ENCODE measurements around the gene ZNF467.

ZNF467 gene, protein sequence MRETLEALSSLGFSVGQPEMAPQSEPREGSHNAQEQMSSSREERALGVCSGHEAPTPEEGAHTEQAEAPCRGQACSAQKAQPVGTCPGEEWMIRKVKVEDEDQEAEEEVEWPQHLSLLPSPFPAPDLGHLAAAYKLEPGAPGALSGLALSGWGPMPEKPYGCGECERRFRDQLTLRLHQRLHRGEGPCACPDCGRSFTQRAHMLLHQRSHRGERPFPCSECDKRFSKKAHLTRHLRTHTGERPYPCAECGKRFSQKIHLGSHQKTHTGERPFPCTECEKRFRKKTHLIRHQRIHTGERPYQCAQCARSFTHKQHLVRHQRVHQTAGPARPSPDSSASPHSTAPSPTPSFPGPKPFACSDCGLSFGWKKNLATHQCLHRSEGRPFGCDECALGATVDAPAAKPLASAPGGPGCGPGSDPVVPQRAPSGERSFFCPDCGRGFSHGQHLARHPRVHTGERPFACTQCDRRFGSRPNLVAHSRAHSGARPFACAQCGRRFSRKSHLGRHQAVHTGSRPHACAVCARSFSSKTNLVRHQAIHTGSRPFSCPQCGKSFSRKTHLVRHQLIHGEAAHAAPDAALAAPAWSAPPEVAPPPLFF

GRCh38 chr7:149773446-149774236, at the start of gene ZNF467:
Gene ZNF467, minus strand, starts transcription at chr7:149773588. Its CDS starts 2,556 bp downstream, at chr7:149771032.
- no peak for DNase-seq

GRCh38 chr7:149822353-149822943, 49.1 kb upstream of the ZNF467 start:
- DNase-seq, result no peak

DNA sequence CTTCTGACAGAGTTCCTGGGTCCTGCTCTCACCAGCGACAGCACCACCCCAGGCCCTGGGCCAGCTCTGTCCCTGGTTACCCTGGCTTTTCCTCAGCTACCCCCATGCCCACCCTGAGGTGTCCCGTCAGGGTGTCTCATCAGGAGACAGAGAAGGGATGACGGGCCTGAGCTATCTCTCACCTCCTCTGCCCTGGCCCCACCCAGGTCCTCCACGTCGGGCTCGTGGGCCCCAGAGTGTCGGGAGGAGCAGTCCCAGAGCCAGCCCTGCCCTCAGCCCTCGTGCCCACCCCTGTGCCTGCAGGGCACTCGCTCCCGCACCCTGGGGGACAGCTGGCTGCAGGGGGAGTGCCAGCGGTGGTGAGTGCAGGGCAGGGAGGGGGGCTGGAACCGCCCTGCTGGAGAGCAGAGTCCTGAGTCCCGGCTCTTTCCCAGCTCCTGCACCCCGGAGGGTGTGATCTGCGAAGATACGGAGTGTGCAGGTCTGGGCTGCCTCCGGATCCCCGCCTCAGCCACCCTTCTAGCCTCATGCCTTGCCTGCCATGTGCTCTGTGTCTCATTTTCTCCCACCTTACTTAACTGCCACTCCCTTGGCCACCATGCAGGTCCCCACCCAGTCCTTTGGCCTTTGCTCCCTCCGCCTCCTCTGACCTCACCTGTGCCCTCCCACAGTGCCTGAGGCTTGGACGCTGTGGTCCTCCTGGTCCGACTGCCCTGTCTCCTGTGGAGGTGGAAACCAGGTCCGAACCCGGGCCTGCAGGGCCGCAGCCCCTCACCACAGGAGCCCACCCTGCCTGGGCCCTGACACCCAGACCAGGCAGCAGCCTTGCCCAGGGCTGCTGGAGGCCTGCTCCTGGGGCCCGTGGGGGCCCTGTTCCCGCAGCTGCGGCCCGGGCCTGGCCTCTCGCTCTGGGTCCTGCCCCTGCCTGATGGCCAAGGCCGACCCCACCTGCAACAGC, 48.1 kb upstream of the ZNF467 start:
- DNase-seq, result no peak

- no peak for DNase-seq
Observed at GRCh38 chr7:149820622-149821190, 47.3 kb upstream of the ZNF467 start.

- no peak for DNase-seq
Observed at GRCh38 chr7:149819961-149820340, 46.6 kb upstream of the ZNF467 start.

GRCh38 chr7:149819141-149819960, 46.0 kb upstream of the ZNF467 start:
- DNase-seq, result no peak

DNA sequence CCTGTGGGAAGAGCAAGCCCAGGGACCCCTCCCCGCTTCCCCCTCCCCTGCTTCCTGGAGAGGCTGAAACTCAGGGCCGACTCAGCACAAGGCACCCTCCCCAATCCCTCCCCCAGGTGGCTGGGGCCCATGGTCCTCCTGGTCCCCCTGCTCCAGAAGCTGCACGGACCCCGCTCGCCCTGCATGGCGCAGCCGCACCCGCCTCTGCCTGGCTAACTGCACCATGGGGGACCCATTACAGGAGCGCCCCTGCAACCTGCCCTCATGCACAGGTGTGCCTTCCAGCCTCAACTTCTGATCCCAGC, 45.1 kb upstream of the ZNF467 start:
- no peak for DNase-seq

DNA sequence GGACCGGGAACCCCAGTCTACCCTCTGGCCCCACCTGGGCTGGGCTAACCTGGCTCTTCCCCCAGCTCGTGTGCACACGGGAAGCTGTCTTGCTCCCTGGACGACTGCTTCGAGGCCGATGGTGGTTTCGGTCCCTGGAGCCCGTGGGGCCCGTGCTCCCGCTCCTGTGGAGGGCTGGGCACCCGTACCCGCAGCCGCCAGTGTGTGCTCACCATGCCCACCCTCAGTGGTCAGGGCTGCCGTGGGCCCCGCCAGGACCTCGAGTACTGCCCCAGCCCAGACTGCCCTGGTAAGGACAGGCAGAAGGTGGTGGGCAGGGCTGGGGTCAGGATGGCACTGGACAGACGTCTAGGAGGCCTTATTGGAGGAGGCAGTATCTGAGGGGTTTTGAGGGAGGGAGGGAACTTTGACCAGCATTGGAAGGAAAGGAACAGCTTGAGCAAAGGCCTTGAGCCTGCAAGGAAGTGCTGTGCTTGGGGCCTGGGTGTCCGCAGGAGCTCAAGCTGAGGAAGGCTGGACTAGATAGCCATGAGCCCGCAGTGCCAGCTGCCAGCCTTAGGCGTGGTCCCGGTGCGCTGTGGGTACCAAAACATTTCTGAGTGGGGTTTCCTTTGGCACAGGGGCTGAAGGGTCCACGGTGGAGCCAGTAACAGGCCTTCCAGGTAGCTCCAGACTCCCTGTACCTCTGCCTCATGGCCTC, 44.6 kb upstream of the ZNF467 start:
- no peak for DNase-seq

GRCh38 chr7:149817301-149817771, 43.9 kb upstream of the ZNF467 start:
- DNase-seq, result no peak

DNA sequence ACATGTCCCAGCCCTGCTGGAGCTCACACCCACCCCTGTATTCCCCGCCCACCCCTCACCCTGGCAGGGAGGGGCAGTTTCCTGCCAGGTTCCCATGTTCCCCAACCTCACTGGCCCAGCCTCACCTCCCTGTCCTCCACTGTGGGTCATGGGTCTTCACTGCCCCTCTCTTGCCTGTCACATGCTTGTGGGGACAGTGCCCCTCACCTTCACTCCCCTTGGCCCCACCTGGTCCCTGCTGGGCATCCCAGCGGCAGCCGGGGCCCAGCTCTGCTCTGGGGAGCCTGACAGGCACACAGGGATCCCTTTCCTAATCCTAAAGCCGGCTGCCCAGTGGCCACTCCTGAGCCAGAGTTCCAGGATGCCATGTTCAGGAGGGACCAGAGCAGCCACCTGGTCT, 43.4 kb upstream of the ZNF467 start:
- DNase-seq, result no peak

DNA sequence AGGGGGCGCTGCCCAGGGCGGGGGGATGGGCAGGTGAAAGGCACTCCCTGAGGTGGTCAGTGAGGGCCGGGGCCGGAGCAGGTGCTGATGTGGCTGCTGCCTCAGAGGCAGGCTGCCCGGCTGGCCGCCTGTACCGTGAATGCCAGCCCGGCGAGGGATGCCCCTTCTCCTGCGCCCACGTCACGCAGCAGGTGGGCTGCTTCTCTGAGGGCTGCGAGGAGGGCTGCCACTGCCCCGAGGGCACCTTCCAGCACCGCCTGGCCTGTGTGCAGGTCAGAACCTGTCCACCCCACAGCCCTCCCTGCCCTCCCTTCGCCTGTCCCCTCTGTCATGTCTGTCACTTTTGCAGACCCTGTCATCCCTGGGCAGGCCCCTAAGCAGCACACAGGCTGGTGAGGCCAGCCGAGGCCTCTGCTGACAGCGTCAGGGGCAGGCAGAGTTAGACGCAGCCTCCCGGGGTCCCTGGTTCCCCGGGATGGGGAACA, 42.9 kb upstream of the ZNF467 start:
- DNase-seq, result no peak

GRCh38 chr7:149815661-149816266, 42.4 kb upstream of the ZNF467 start:
- no peak for DNase-seq

- no peak for DNase-seq
Observed at GRCh38 chr7:149815121-149815520, 41.7 kb upstream of the ZNF467 start.

DNA sequence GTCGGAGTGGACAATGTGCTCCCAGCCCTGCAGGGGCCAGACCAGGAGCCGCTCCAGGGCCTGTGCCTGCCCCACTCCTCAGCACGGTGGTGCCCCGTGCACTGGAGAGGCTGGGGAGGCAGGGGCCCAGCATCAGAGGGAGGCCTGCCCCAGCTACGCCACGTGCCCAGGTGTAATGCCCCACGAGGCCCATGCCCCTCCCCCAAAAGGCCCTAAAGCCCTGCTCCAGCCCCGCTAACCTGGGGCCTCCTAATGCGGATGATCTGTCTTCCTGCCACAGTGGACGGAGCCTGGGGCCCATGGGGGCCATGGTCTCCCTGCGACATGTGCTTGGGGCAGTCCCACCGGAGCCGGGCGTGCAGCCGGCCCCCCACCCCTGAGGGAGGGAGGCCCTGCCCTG, 41.1 kb upstream of the ZNF467 start:
- DNase-seq, result no peak

DNA sequence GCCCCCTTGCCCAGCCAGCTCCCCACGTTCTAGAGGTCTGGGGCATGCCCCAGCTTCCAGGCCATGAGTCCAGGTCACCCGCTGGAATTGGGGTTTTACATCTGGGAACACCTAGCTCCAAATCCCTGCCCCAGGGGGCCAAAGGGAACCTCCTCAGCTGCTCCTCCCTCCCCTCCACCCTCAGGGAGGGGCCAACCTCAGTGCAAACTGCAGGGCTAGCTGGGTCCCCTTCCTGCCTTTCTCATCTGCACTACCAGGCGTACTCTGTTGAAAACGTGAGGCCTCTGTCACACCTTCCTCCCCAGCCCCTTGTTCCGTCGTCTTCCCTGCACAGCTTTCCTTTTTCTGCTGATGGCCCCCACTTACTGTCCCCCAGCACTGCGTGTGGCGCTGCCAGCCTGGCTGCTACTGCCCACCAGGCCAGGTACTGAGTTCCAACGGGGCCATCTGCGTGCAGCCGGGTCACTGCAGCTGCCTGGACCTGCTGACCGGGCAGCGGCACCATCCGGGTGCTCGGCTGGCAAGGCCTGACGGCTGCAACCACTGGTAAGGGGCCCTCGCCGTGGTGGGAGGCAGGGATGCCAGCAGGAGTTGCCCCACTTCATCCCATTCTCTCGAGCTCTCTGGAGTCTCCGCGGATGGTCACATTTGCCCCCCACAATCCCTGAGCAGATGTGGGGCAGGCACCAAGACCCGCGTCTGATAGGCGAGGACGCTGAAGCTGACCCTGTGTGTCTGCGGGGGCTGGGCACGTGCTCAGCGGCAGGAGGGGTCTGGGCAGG, 40.1 kb upstream of the ZNF467 start:
- no peak for DNase-seq

DNA sequence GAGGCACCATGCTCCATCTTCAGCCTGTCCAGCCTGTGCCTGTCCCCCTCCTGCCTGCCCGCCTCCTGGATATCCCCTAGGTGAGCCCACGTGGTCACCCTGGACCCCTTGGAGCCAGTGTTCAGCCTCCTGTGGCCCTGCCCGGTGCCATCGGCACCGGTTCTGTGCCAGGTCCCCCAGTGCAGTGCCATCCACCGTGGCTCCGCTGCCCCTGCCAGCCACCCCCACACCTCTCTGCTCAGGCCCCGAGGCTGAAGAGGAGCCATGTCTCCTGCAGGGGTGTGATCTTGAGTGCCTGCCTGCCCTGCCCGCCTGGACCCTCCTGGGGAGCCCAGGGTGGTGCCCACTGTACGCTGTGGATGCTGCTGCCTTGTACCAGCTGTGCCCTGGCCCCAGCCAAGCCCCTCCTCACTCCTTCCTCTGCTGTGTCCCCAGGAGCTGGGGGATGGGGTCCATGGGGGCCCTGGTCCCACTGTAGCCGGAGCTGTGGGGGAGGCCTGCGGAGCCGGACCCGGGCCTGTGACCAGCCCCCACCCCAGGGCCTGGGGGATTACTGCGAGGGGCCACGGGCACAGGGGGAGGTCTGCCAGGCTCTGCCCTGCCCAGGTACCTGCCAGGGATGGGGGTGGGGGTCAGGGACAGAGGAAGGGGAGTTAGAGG, 38.6 kb upstream of the ZNF467 start:
- no peak for DNase-seq

GRCh38 chr7:149811221-149811620, 37.8 kb upstream of the ZNF467 start:
- DNase-seq, result no peak

DNA sequence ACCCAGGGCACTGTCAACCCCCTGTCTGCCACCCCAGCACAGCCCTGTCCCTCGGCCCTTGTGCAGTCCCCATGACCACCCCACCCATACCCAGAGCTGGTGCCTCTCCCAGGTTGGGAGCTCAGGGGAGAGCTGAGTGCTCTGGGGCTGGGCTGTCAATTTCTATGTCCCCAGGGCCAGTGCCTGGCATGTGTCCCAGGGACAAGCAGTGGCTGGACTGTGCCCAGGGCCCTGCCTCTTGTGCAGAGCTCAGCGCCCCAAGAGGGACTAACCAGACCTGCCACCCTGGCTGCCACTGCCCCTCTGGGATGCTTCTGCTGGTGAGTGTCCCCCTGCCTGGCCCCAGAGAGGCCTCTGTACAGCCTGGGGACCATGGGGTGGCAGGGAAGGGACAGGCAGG, 35.8 kb upstream of the ZNF467 start:
- DNase-seq, result no peak
